WTC11 (cell line): ENCODE data around the gene RPAIN. TPM values are rescaled to one million over a fixed set of nuclear protein-coding genes. Genes with fewer than 3 reads are reported as not detected.

ENCODE experiments used
- ATAC-seq: fragments of 200-7000 bp; cut with Tn5 transposase; 2 replicates; pipeline ENCODE4 v1.10.0; 2021; ENCODE audit warnings: mild to moderate bottlenecking, moderate library complexity
- CTCF ChIA-PET: fragments of 300-600 bp; sonication (Branson Sonifier 250); formaldehyde crosslinking; loops from one replicate; lab custom pipeline; 2021; ENCODE audit warnings: antibody characterized with exemption; lab: Charles Lee
- POLR2A ChIA-PET: fragments of 350-600 bp; sonication (Branson Sonifier 250); formaldehyde crosslinking; loops from one replicate; lab custom pipeline; 2021; ENCODE audit warnings: antibody characterized with exemption; lab: Charles Lee
- DNase-seq: peaks from one replicate; pipeline ENCODE4 v3.0.0; 2021; ENCODE audit warnings: low spot score
- H3K27ac Mint-ChIP-seq: 2 replicates; pipeline ENCODE4 v1.8.0; 2021; ENCODE audit warnings: mixed read lengths
- H3K27me3 Mint-ChIP-seq: 2 replicates; pipeline ENCODE4 v1.8.0; 2021; ENCODE audit warnings: low read depth, mild to moderate bottlenecking, moderate library complexity, mixed read lengths
- H3K36me3 Mint-ChIP-seq: 2 replicates; pipeline ENCODE4 v1.8.0; 2021; ENCODE audit warnings: mixed read lengths
- H3K4me1 Mint-ChIP-seq: 2 replicates; pipeline ENCODE4 v1.8.0; 2022; ENCODE audit warnings: mixed read lengths
- H3K4me3 Mint-ChIP-seq: 2 replicates; pipeline ENCODE4 v1.8.0; 2021; ENCODE audit warnings: mild to moderate bottlenecking, moderate library complexity, mixed read lengths
- H3K9me3 Mint-ChIP-seq: 2 replicates; pipeline ENCODE4 v1.8.0; 2021; ENCODE audit warnings: mixed read lengths
- ATF3 ChIP-seq: sonication (generic); formaldehyde crosslinking; conservative IDR thresholded peaks from 2 replicates; pipeline ENCODE4 v1.8.1; 2022; ENCODE audit warnings: mild to moderate bottlenecking, missing genetic modification reagents
- CREB1 ChIP-seq: sonication (generic); formaldehyde crosslinking; IDR thresholded peaks from 2 replicates; pipeline ENCODE4 v1.8.0; 2023; ENCODE audit warnings: mild to moderate bottlenecking, missing genetic modification reagents
- CREM ChIP-seq: sonication (generic); formaldehyde crosslinking; IDR thresholded peaks from 2 replicates; pipeline ENCODE4 v1.8.1; 2022; ENCODE audit warnings: mild to moderate bottlenecking, missing genetic modification reagents, moderate library complexity
- ELF4 ChIP-seq: sonication (generic); formaldehyde crosslinking; IDR thresholded peaks from 2 replicates; pipeline ENCODE4 v1.8.1; 2022; ENCODE audit warnings: low read depth, mild to moderate bottlenecking, moderate library complexity, missing genetic modification reagents
- FOXP1 ChIP-seq: sonication (generic); formaldehyde crosslinking; IDR thresholded peaks from 2 replicates; pipeline ENCODE4 v1.8.0; 2022; ENCODE audit warnings: missing genetic modification reagents, mild to moderate bottlenecking, moderate library complexity, borderline replicate concordance
- PRDM15 ChIP-seq: sonication (generic); formaldehyde crosslinking; IDR thresholded peaks from 2 replicates; pipeline ENCODE4 v1.8.0; 2022; ENCODE audit warnings: missing genetic modification reagents
- SMAD3 ChIP-seq: sonication (generic); formaldehyde crosslinking; IDR thresholded peaks from 2 replicates; pipeline ENCODE4 v1.8.0; 2022; ENCODE audit warnings: missing genetic modification reagents, mild to moderate bottlenecking, borderline replicate concordance
- TEAD4 ChIP-seq: sonication (generic); formaldehyde crosslinking; IDR thresholded peaks from 2 replicates; pipeline ENCODE4 v1.8.0; 2022; ENCODE audit warnings: mild to moderate bottlenecking, missing genetic modification reagents
- ZNF416 ChIP-seq: fragments of 250-450 bp; sonication (Bioruptor Pico); IDR thresholded peaks from 2 replicates; pipeline ENCODE4 v1.9.0; 2021; ENCODE audit warnings: mild to moderate bottlenecking, inconsistent platforms
- ZNF512 ChIP-seq: sonication (generic); formaldehyde crosslinking; IDR thresholded peaks from 2 replicates; pipeline ENCODE4 v1.8.1; 2022; ENCODE audit warnings: missing genetic modification reagents, borderline replicate concordance
- ZSCAN18 ChIP-seq: fragments of 250-450 bp; sonication (Bioruptor Pico); IDR thresholded peaks from 2 replicates; pipeline ENCODE4 v2.1.2; 2022; ENCODE audit warnings: mild to moderate bottlenecking, moderate library complexity
- total RNA-seq: library from RNA; stranded (reverse); gene quantifications from 3 replicates; pipeline ENCODE4 v1.2.3, GENCODE V29; 2021
- TF ChIP-seq, protein P1 (sequence below): sonication (generic); formaldehyde crosslinking; IDR thresholded peaks from 2 replicates; pipeline ENCODE4 v1.8.0; 2022; ENCODE audit warnings: mild to moderate bottlenecking, missing genetic modification reagents
- TF ChIP-seq, protein P2 (sequence below): sonication (generic); formaldehyde crosslinking; IDR thresholded peaks from 2 replicates; pipeline ENCODE4 v1.8.1; 2023; ENCODE audit warnings: mild to moderate bottlenecking, moderate library complexity, missing genetic modification reagents

RPAIN gene
- total RNA-seq, 1 experiment from 2014 or later = 67.8 TPM

DNA sequence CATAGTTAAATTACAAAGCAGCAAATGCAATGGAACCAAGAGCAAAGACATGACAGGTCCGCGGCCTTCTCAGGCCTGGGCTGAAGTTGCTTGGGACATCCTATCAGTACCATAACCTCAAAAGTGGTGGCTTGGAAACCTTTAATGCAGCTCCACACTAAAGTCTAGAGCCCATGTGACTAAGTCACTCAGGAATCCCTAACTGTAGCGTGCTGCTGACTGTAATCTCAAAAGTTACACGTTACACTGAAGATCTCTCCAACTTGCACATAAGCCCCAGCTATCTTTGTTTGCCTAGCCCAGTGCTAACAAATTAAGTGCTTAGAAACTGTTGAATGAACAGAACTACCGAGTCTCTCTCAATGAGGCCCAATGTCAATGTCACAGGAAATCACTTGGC lies 28.3 kb upstream of the RPAIN start:
- DNase-seq (no peak), ATAC-seq (no peak)

More for the DNA sequence above, 28.3 kb upstream of the RPAIN start:
- no peaks in the 10 kb centered on the region for H3K9me3 Mint-ChIP-seq
- CTCF ChIA-PET = no interaction called here
- H3K36me3 Mint-ChIP-seq = peaks cover 68% of the 10 kb centered on the region
- H3K4me1 Mint-ChIP-seq = no peaks in the 10 kb centered on the region
- no peak overlapping the region for H3K27ac Mint-ChIP-seq
- no peaks in the 10 kb centered on the region for H3K27me3 Mint-ChIP-seq
- POLR2A ChIA-PET = interaction anchor here (0.9 kb wide), 1 partner anchor 28 kb away, joined by 3 read pairs; the partner anchor contains the start of gene NUP88
- no peak for TF ChIP-seq SMAD3 (CRISPR knock-in tag)
- TF ChIP-seq ZSCAN18 = no peak
- TF ChIP-seq, protein P1, sequence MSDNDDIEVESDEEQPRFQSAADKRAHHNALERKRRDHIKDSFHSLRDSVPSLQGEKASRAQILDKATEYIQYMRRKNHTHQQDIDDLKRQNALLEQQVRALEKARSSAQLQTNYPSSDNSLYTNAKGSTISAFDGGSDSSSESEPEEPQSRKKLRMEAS (CRISPR knock-in tag) = no peak
- no peak for TF ChIP-seq ZNF512 (CRISPR knock-in tag)
- TF ChIP-seq PRDM15 (CRISPR knock-in tag) = no peak
- no peak for TF ChIP-seq CREM (CRISPR knock-in tag)
- no peak for TF ChIP-seq ZNF416 (CRISPR knock-in tag)
- no peak for TF ChIP-seq TEAD4 (CRISPR knock-in tag)
- TF ChIP-seq FOXP1 (CRISPR knock-in tag) = no peak
- no peak for TF ChIP-seq CREB1 (CRISPR knock-in tag)
- TF ChIP-seq, protein P2, sequence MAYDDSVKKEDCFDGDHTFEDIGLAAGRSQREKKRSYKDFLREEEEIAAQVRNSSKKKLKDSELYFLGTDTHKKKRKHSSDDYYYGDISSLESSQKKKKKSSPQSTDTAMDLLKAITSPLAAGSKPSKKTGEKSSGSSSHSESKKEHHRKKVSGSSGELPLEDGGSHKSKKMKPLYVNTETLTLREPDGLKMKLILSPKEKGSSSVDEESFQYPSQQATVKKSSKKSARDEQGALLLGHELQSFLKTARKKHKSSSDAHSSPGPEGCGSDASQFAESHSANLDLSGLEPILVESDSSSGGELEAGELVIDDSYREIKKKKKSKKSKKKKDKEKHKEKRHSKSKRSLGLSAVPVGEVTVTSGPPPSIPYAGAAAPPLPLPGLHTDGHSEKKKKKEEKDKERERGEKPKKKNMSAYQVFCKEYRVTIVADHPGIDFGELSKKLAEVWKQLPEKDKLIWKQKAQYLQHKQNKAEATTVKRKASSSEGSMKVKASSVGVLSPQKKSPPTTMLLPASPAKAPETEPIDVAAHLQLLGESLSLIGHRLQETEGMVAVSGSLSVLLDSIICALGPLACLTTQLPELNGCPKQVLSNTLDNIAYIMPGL = no peak
- TF ChIP-seq ATF3 (CRISPR knock-in tag) = no peak
- no peak for TF ChIP-seq ELF4 (CRISPR knock-in tag)
- no peak overlapping the region for H3K4me3 Mint-ChIP-seq
